Measurements from ENCODE around the gene PRDM8. TPM values are rescaled to one million over a fixed set of nuclear protein-coding genes. Genes with fewer than 3 reads are reported as not detected.

The PRDM8 gene
- total RNA-seq: 1 to 10 TPM; 2.7 to 5.1 (median 3.4) TPM
- polyA plus RNA-seq: 1 to 10 TPM in 2 of 3 donors, under 1 TPM in 1; 0.99 to 1.9 (median 1.2) TPM
- long read RNA-seq, donor 1: 0 reads
- long read RNA-seq, donor 2: 0 reads

DNA sequence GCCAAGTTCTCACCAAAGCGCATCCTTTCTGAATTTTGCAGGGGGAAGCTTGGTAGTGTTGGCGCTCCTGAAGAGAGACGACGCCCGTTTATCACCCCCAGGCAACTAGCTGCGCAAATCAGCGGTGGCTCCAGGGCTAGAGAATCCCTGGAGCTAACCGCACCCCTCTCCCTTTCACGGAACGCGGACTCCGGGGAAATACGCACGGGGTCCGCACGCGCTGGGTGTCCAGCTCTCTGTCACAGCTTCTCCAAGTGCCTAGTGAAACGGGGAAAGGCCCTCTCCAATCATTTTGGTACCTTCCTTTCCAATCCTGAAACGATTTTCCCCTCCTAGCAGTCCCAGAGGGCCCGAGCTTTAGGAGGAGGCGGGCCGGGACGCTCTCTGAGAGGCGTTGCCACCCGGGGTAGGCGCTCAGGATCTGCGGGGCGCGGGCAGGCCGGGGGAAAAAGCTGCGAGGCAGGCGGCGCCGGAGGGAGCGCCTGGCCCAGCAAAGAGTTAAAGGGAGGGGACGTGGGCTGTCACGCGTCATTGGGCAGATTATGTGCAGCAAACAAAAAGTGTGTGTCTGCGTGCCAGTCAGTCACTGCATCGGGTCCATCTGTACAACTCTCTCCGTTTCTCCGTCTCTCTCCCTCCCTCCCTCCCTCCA, at the start of gene PRDM8:
PRDM8 (plus strand) TSS at position 582 of the 652 bp plus-strand sequence. CDS start 2,578 bp downstream, outside the sequence.
- intact Hi-C loops (cut with DNase I; ENCODE audit: low total_unique reads): no loop called here
- Histone ChIP-seq H3K27ac (peak within 1 kb of the TSS in 1 of 8 donors; percentile 69), H3K4me1 (peaks cover 4 to 44% (median 34%) of the 10 kb centered on the region in 6 donors), H3K4me3 (peak within 1 kb of the TSS in 7 of 8 donors; percentile 25 to 59 (median 34)), H3K36me3 (no peaks in the 10 kb centered on the region), H3K9me3 (no peaks in the 10 kb centered on the region), H3K27me3 (replicated peaks in 1 of 7) (peaks cover 0 to 95% (median 58%) of the 10 kb centered on the region in 7 donors)
- DNase-seq: peak; percentile 85
- 11 to 36% (median 21%) methylated on average over 36 to 42 of the region's 42 CpGs for WGBS, 5 donors
- TF ChIP-seq POLR2A (IDR thresholded peaks at IDR 0.05): no peak
- peak in 1 of 3 donors; percentile 25 for TF ChIP-seq POLR2AphosphoS5 (IDR thresholded peaks at IDR 0.05)

GRCh38 chr4:80150387-80151180, 46.7 kb upstream of the PRDM8 start:
- H3K4me1 ChIP-seq: no peaks in the 10 kb centered on the region
- intact Hi-C loops (cut with DNase I; ENCODE audit: low total_unique reads): no loop called here
- no peaks in the 10 kb centered on the region for H3K36me3 ChIP-seq
- TF ChIP-seq POLR2AphosphoS5 (IDR thresholded peaks at IDR 0.05) (no peak), POLR2A (IDR thresholded peaks at IDR 0.05) (no peak), CTCF (IDR thresholded peaks at IDR 0.05 in 8 of 11, conservative IDR thresholded peaks at IDR 0.05 in 3 of 11) (no peak)
- no peaks in the 10 kb centered on the region for H3K9me3 ChIP-seq
- no peak overlapping the region for H3K27ac ChIP-seq
- no peaks in the 10 kb centered on the region for H3K27me3 ChIP-seq (replicated peaks in 1 of 7)
- WGBS, 5 donors: 83 to 96% (median 89%) methylated on average over 1 of the region's 1 CpG
- H3K4me3 ChIP-seq: no peak overlapping the region
- DNase-seq: no peak

- Histone ChIP-seq H3K4me1 (no peaks in the 10 kb centered on the region), H3K4me3 (no peak overlapping the region), H3K9me3 (no peaks in the 10 kb centered on the region), H3K36me3 (no peaks in the 10 kb centered on the region), H3K27ac (no peak overlapping the region), H3K27me3 (replicated peaks in 1 of 7) (no peaks in the 10 kb centered on the region)
- no peak for DNase-seq
- 85 to 96% (median 87%) methylated on average over 3 of the region's 3 CpGs for WGBS, 5 donors
- TF ChIP-seq CTCF (IDR thresholded peaks at IDR 0.05 in 8 of 11, conservative IDR thresholded peaks at IDR 0.05 in 3 of 11) (no peak), POLR2AphosphoS5 (IDR thresholded peaks at IDR 0.05) (no peak), POLR2A (IDR thresholded peaks at IDR 0.05) (no peak)
- intact Hi-C loops (cut with DNase I; ENCODE audit: low total_unique reads): no loop called here
These were observed 45.3 kb upstream of the PRDM8 start for GRCh38 chr4:80151981-80152380.

DNA sequence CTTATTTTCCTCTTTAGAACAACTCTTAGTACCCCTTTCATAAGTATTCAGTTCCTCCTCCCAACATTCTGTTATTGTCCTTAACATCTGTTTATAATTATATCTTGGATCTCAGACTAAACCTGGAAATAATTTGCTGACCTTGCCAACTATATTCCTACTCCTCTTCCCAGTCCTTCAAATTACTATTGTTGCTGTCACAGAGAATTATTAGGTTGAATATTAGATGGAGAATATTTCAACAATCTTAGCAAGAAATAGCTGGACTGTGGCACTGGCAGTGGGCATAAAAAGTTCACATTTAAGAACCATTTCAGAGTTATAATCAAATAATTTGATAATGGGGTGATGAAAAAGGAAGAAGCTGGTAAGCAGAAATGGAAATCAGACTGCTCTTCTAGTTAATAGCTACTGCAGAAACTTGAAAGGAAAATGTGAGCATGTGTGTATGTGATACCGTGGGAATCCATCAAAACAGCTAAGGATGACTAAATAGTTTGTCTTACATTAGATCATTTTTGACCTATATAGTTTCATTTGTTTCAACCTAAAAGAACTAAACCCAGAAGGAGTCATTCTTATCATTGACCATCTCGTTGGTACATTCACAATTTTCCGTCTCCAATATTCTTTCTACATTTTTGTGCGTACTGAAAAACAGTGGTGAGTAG, 43.3 kb upstream of the PRDM8 start:
- Histone ChIP-seq H3K27ac (no peak overlapping the region), H3K9me3 (peaks cover 0 to 10% (median 7%) of the 10 kb centered on the region in 8 donors), H3K27me3 (replicated peaks in 1 of 7) (no peaks in the 10 kb centered on the region), H3K4me3 (no peak overlapping the region), H3K36me3 (no peaks in the 10 kb centered on the region), H3K4me1 (no peaks in the 10 kb centered on the region)
- WGBS, 5 donors: 80 to 91% (median 87%) methylated on average over 4 of the region's 4 CpGs
- TF ChIP-seq CTCF (IDR thresholded peaks at IDR 0.05 in 8 of 11, conservative IDR thresholded peaks at IDR 0.05 in 3 of 11) (no peak), POLR2AphosphoS5 (IDR thresholded peaks at IDR 0.05) (no peak), POLR2A (IDR thresholded peaks at IDR 0.05) (no peak)
- intact Hi-C loops (cut with DNase I; ENCODE audit: low total_unique reads): no loop called here
- DNase-seq: no peak

Measured in spleen (tissue), 13 donors.